Measurements from ENCODE around the gene PET117.
"Not testable (repeated sequence)": the region's sequence is repeated elsewhere in the genome, so short reads cannot be mapped to it uniquely, and the experiment has no call there.

Gene PET117

GRCh38 chr20:18137412-18138265, at the start of gene PET117, which contains the start of gene KAT14:
Gene PET117 (plus strand): TSS chr20:18137863. CDS start chr20:18137956, 93 bp downstream.
Gene KAT14 (plus strand): TSS chr20:18137863. CDS start chr20:18142661, 4,798 bp downstream.
- peak; percentile 78 to 85 for DNase-seq (ENCODE audit: low read depth in 2 of 2)

GRCh38 chr20:18088298-18088697, 49.4 kb upstream of the PET117 start:
- DNase-seq (ENCODE audit: low read depth in 2 of 2): not testable (repeated sequence)

- DNase-seq (ENCODE audit: low read depth in 2 of 2): not testable (repeated sequence)
These were observed 48.8 kb upstream of the PET117 start for GRCh38 chr20:18088841-18089240.

- DNase-seq (ENCODE audit: low read depth in 2 of 2): no peak
These were observed 47.6 kb upstream of the PET117 start for GRCh38 chr20:18090044-18090443.

- no peak for DNase-seq (ENCODE audit: low read depth in 2 of 2)
These were observed 47.2 kb upstream of the PET117 start for GRCh38 chr20:18090477-18090876.

- no peak for DNase-seq (ENCODE audit: low read depth in 2 of 2)
These were observed 46.0 kb upstream of the PET117 start for GRCh38 chr20:18091623-18092022.

GRCh38 chr20:18092890-18093289, 44.8 kb upstream of the PET117 start:
- DNase-seq (ENCODE audit: low read depth in 2 of 2): no peak

GRCh38 chr20:18093388-18093787, 44.3 kb upstream of the PET117 start:
- no peak for DNase-seq (ENCODE audit: low read depth in 2 of 2)

- DNase-seq (ENCODE audit: low read depth in 2 of 2): no peak
These were observed 43.5 kb upstream of the PET117 start for GRCh38 chr20:18094191-18094590.

- not testable (repeated sequence) for DNase-seq (ENCODE audit: low read depth in 2 of 2)
These were observed 37.1 kb upstream of the PET117 start for GRCh38 chr20:18100569-18100968.

GRCh38 chr20:18101125-18101810, 36.4 kb upstream of the PET117 start:
- DNase-seq (ENCODE audit: low read depth in 2 of 2): no peak

- no peak for DNase-seq (ENCODE audit: low read depth in 2 of 2)
These were observed 34.2 kb upstream of the PET117 start for GRCh38 chr20:18103497-18103896.

GRCh38 chr20:18108326-18108725, 29.3 kb upstream of the PET117 start:
- no peak for DNase-seq (ENCODE audit: low read depth in 2 of 2)

- not testable (repeated sequence) for DNase-seq (ENCODE audit: low read depth in 2 of 2)
These were observed 9.1 kb upstream of the PET117 start for GRCh38 chr20:18128574-18128973.

GRCh38 chr20:18132663-18133062, 5.0 kb upstream of the PET117 start:
- no peak for DNase-seq (ENCODE audit: low read depth in 2 of 2)

GRCh38 chr20:18133962-18134361, 3.7 kb upstream of the PET117 start:
- DNase-seq (ENCODE audit: low read depth in 2 of 2): no peak

GRCh38 chr20:18138266-18138582, 561 bp downstream of the PET117 start:
- DNase-seq (ENCODE audit: low read depth in 2 of 2): no peak

GRCh38 chr20:18138639-18139583, 1.2 kb downstream of the PET117 start:
- no peak for DNase-seq (ENCODE audit: low read depth in 2 of 2)

GRCh38 chr20:18139832-18140231, 2.2 kb downstream of the PET117 start:
- no peak for DNase-seq (ENCODE audit: low read depth in 2 of 2)

GRCh38 chr20:18144541-18145099, 7.0 kb downstream of the PET117 start:
- no peak for DNase-seq (ENCODE audit: low read depth in 2 of 2)

- no peak for DNase-seq (ENCODE audit: low read depth in 2 of 2)
These were observed 16.7 kb downstream of the PET117 start for GRCh38 chr20:18154342-18154741.

- DNase-seq (ENCODE audit: low read depth in 2 of 2): no peak
These were observed 18.4 kb downstream of the PET117 start for GRCh38 chr20:18156045-18156444.

All from stimulated activated CD8-positive, alpha-beta memory T cell treated with anti-CD3 and anti-CD28 coated beads, Interleukin-7, amount 100 ng/mL, for 1 hour (primary cell).